Liver (tissue), 9 donors: ENCODE measurements around the gene ZNRF2. TPM values are rescaled to one million over a fixed set of nuclear protein-coding genes. Genes with fewer than 3 reads are reported as not detected.

Source experiments
- DNase-seq: peaks from one replicate; pipeline ENCODE4 v3.0.0-alpha.2; 2017; ENCODE audit warnings: low spot score
- H3K27ac ChIP-seq, 2 donors: one replicate each; pipeline ENCODE4 v1.7.0; 2013; ENCODE audit warnings: inconsistent platforms in 2 of 2, low read length in 2 of 2, control low read depth in 1 of 2, low read depth in 1 of 2, mild to moderate bottlenecking in 1 of 2
- H3K27me3 ChIP-seq, 4 donors: one replicate each; pipeline versions ENCODE4 v1.6.1 to v1.7.0; 2013; ENCODE audit warnings: low read length in 3 of 4, inconsistent platforms in 1 of 4, mild to moderate bottlenecking in 1 of 4, moderate library complexity in 1 of 4; ENCODE audit not compliant: control insufficient read depth in 4 of 4, insufficient read depth in 4 of 4
- H3K36me3 ChIP-seq, 4 donors: one replicate each; pipeline versions ENCODE4 v1.6.1 to v1.7.0; 2013; ENCODE audit warnings: low read length in 3 of 4, mild to moderate bottlenecking in 3 of 4, low read depth in 1 of 4, moderate library complexity in 1 of 4; ENCODE audit not compliant: control insufficient read depth in 4 of 4, insufficient read depth in 3 of 4
- H3K4me1 ChIP-seq, 4 donors: one replicate each; pipeline versions ENCODE4 v1.6.1 to v1.7.0; 2013; ENCODE audit warnings: low read length in 3 of 4, mild to moderate bottlenecking in 3 of 4, moderate library complexity in 1 of 4; ENCODE audit not compliant: control insufficient read depth in 4 of 4, insufficient read depth in 4 of 4
- H3K4me3 ChIP-seq, 3 donors: one replicate each; pipeline versions ENCODE4 v1.6.1 to v1.7.0; 2013; ENCODE audit warnings: low read length in 3 of 3, control low read depth in 1 of 3, low read depth in 1 of 3, mild to moderate bottlenecking in 1 of 3
- H3K9ac ChIP-seq, 2 donors: one replicate each; pipeline ENCODE4 v1.7.0; 2013; ENCODE audit warnings: low read length in 2 of 2, mild to moderate bottlenecking in 2 of 2, moderate library complexity in 2 of 2, control low read depth in 1 of 2, low read depth in 1 of 2
- H3K9me3 ChIP-seq, 4 donors: one replicate each; pipeline versions ENCODE4 v1.6.1 to v1.7.0; 2013; ENCODE audit warnings: low read length in 3 of 4; ENCODE audit not compliant: control insufficient read depth in 4 of 4
- ATF3 ChIP-seq: IDR thresholded peaks from 2 replicates; pipeline ENCODE4 v1.6.1; 2016; ENCODE audit warnings: antibody characterized with exemption
- CTCF ChIP-seq: fragments of 150-350 bp; IDR thresholded peaks from 2 replicates; pipeline ENCODE4 v1.5.1; 2017; ENCODE audit warnings: improper control_type of control experiment, low read depth, low read length; ENCODE audit not compliant: missing input control
- EGR1 ChIP-seq, 2 donors: IDR thresholded peaks; 2 replicates each; pipeline ENCODE4 v1.6.1; 2016 to 2018; ENCODE audit warnings: antibody characterized with exemption in 2 of 2, low read depth in 2 of 2
- FOXA1 ChIP-seq: IDR thresholded peaks from 2 replicates; pipeline ENCODE4 v1.6.1; 2016; ENCODE audit warnings: antibody characterized with exemption
- FOXA2 ChIP-seq: IDR thresholded peaks from 2 replicates; pipeline ENCODE4 v1.6.1; 2016; ENCODE audit warnings: antibody characterized with exemption
- GABPA ChIP-seq, 2 donors: IDR thresholded peaks in 1 of 2; conservative IDR thresholded peaks in 1 of 2; 2 replicates each; pipeline ENCODE4 v1.6.1; 2016; ENCODE audit warnings: antibody characterized with exemption in 2 of 2, mild to moderate bottlenecking in 1 of 2, moderate library complexity in 1 of 2
- HNF4A ChIP-seq, 2 donors: conservative IDR thresholded peaks; 2 replicates each; pipeline ENCODE4 v1.6.1; 2016; ENCODE audit warnings: antibody characterized with exemption in 2 of 2, mild to moderate bottlenecking in 2 of 2
- HNF4G ChIP-seq: IDR thresholded peaks from 2 replicates; pipeline ENCODE4 v1.6.1; 2016; ENCODE audit warnings: antibody characterized with exemption
- JUND ChIP-seq, 2 donors: IDR thresholded peaks; 2 replicates each; pipeline ENCODE4 v1.6.1; 2016; ENCODE audit warnings: antibody characterized with exemption in 2 of 2
- NR2F2 ChIP-seq: IDR thresholded peaks from 2 replicates; pipeline ENCODE4 v1.6.1; 2016; ENCODE audit warnings: antibody characterized with exemption
- RAD21 ChIP-seq, 2 donors: IDR thresholded peaks; 2 replicates each; pipeline ENCODE4 v1.6.1; 2016; ENCODE audit warnings: antibody characterized with exemption in 2 of 2, mild to moderate bottlenecking in 2 of 2
- RXRA ChIP-seq, 2 donors: IDR thresholded peaks; 2 replicates each; pipeline ENCODE4 v1.6.1; 2017 to 2018; ENCODE audit warnings: antibody characterized with exemption in 2 of 2, mild to moderate bottlenecking in 1 of 2
- SP1 ChIP-seq: IDR thresholded peaks from 2 replicates; pipeline ENCODE4 v1.6.1; 2018; ENCODE audit warnings: antibody characterized with exemption, mild to moderate bottlenecking
- TAF1 ChIP-seq: conservative IDR thresholded peaks from 2 replicates; pipeline ENCODE4 v1.6.1; 2016; ENCODE audit warnings: antibody characterized with exemption, mild to moderate bottlenecking
- YY1 ChIP-seq: IDR thresholded peaks from 2 replicates; pipeline ENCODE4 v1.6.1; 2016; ENCODE audit warnings: antibody characterized with exemption, mild to moderate bottlenecking
- WGBS: extraction: QIAGEN DNeasy Blood & Tissue Kit; methylation state at CpG from one replicate; pipeline ENCODE4 v1.1.7; 2013; 5-methylcytosine and 5-hydroxymethylcytosine counted together
- polyA plus RNA-seq, 2 donors: library from polyadenylated mRNA; stranded (reverse) in 1 of 2; unstranded in 1 of 2; fragments of 200-250 nt in 1 of 2; fragments of >200 nt in 1 of 2; fragmentation: Nextera tagmentation in 1 of 2; extraction: Ambion mirVana in 1 of 2; gene quantifications; one replicate each; pipeline versions ENCODE4 v1.2.1 to v1.2.3, GENCODE V29; 2013 to 2015
- total RNA-seq, 2 donors: library from RNA; depleted of rRNA; stranded (reverse); fragments of >200 nt; gene quantifications; one replicate each; pipeline ENCODE4 v1.2.3, GENCODE V29; 2014
- TF ChIP-seq, protein P1 (sequence below): IDR thresholded peaks from 2 replicates; pipeline ENCODE4 v1.6.1; 2016; ENCODE audit warnings: antibody characterized with exemption, mild to moderate bottlenecking
- TF ChIP-seq, protein P2 (sequence below): IDR thresholded peaks from 2 replicates; pipeline ENCODE4 v1.6.1; 2016; ENCODE audit warnings: antibody characterized with exemption
- TF ChIP-seq, protein P3 (sequence below): IDR thresholded peaks from 2 replicates; pipeline ENCODE4 v1.6.1; 2016; ENCODE audit warnings: antibody characterized with exemption
- donor health status: healthy.
- donor health status: healthy.
- donor health status: healthy.
- donor health status: healthy.
- donor health status: healthy.

The ZNRF2 gene
- total and polyA plus RNA-seq, 4 donors = 6.9 to 30.0 (median 12.7) TPM

GRCh38 chr7:30254717-30255063 is 29.7 kb upstream of the ZNRF2 start (continued):
- TF ChIP-seq, protein P1, sequence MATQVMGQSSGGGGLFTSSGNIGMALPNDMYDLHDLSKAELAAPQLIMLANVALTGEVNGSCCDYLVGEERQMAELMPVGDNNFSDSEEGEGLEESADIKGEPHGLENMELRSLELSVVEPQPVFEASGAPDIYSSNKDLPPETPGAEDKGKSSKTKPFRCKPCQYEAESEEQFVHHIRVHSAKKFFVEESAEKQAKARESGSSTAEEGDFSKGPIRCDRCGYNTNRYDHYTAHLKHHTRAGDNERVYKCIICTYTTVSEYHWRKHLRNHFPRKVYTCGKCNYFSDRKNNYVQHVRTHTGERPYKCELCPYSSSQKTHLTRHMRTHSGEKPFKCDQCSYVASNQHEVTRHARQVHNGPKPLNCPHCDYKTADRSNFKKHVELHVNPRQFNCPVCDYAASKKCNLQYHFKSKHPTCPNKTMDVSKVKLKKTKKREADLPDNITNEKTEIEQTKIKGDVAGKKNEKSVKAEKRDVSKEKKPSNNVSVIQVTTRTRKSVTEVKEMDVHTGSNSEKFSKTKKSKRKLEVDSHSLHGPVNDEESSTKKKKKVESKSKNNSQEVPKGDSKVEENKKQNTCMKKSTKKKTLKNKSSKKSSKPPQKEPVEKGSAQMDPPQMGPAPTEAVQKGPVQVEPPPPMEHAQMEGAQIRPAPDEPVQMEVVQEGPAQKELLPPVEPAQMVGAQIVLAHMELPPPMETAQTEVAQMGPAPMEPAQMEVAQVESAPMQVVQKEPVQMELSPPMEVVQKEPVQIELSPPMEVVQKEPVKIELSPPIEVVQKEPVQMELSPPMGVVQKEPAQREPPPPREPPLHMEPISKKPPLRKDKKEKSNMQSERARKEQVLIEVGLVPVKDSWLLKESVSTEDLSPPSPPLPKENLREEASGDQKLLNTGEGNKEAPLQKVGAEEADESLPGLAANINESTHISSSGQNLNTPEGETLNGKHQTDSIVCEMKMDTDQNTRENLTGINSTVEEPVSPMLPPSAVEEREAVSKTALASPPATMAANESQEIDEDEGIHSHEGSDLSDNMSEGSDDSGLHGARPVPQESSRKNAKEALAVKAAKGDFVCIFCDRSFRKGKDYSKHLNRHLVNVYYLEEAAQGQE = no peak
- TF ChIP-seq GABPA (IDR thresholded peaks at IDR 0.05 in 1 of 2, conservative IDR thresholded peaks at IDR 0.05 in 1 of 2) = no peak
- TF ChIP-seq EGR1 (IDR thresholded peaks at IDR 0.05; ENCODE audit: low read depth in 2 of 2) = no peak
- no peak for TF ChIP-seq TAF1
- no peak for TF ChIP-seq YY1
- TF ChIP-seq RAD21 (IDR thresholded peaks at IDR 0.05) = no peak

GRCh38 chr7:30255064-30255769 is 29.2 kb upstream of the ZNRF2 start:
- Histone ChIP-seq H3K9ac (no peak overlapping the region), H3K4me1 (peaks cover 12 to 39% (median 35%) of the 10 kb centered on the region in 4 donors), H3K4me3 (no peak overlapping the region), H3K9me3 (no peaks in the 10 kb centered on the region), H3K36me3 (no peaks in the 10 kb centered on the region), H3K27ac (peak overlapping the region; percentile 72 to 82), H3K27me3 (no peaks in the 10 kb centered on the region)
- 31% methylated on average over 4 of the region's 4 CpGs for WGBS
- DNase-seq = no peak
- no peak for TF ChIP-seq CTCF
- peak; percentile 46 for TF ChIP-seq ATF3
- TF ChIP-seq NR2F2 = peak; percentile 7
- TF ChIP-seq RAD21 (IDR thresholded peaks at IDR 0.05) = peak in 1 of 2 donors; percentile 19
- peak; percentile 87 to 93 for TF ChIP-seq HNF4A (conservative IDR thresholded peaks at IDR 0.05)
- TF ChIP-seq, protein P2, sequence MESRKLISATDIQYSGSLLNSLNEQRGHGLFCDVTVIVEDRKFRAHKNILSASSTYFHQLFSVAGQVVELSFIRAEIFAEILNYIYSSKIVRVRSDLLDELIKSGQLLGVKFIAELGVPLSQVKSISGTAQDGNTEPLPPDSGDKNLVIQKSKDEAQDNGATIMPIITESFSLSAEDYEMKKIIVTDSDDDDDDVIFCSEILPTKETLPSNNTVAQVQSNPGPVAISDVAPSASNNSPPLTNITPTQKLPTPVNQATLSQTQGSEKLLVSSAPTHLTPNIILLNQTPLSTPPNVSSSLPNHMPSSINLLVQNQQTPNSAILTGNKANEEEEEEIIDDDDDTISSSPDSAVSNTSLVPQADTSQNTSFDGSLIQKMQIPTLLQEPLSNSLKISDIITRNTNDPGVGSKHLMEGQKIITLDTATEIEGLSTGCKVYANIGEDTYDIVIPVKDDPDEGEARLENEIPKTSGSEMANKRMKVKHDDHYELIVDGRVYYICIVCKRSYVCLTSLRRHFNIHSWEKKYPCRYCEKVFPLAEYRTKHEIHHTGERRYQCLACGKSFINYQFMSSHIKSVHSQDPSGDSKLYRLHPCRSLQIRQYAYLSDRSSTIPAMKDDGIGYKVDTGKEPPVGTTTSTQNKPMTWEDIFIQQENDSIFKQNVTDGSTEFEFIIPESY = no peak
- TF ChIP-seq EGR1 (IDR thresholded peaks at IDR 0.05; ENCODE audit: low read depth in 2 of 2) = peak in 1 of 2 donors; percentile 21
- peak; percentile 8 for TF ChIP-seq YY1
- peak; percentile 41 to 44 for TF ChIP-seq JUND (IDR thresholded peaks at IDR 0.05)
- peak in 1 of 2 donors; percentile 6 for TF ChIP-seq GABPA (IDR thresholded peaks at IDR 0.05 in 1 of 2, conservative IDR thresholded peaks at IDR 0.05 in 1 of 2)
- peak; percentile 90 for TF ChIP-seq SP1
- peak; percentile 44 to 61 for TF ChIP-seq RXRA (IDR thresholded peaks at IDR 0.05)
- peak; percentile 69 for TF ChIP-seq FOXA2
- peak; percentile 21 for TF ChIP-seq TAF1
- TF ChIP-seq, protein P3, sequence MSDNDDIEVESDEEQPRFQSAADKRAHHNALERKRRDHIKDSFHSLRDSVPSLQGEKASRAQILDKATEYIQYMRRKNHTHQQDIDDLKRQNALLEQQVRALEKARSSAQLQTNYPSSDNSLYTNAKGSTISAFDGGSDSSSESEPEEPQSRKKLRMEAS = peak; percentile 25
- TF ChIP-seq HNF4G = peak; percentile 54
- TF ChIP-seq FOXA1 = no peak
- TF ChIP-seq, protein P1 = peak; percentile 46
